Measurements from ENCODE around the gene CHCHD6. TPM values are rescaled to one million over a fixed set of nuclear protein-coding genes. Genes with fewer than 3 reads are reported as not detected.
A peak's percentile ranks its signal among the peaks of the same experiment; 100 is the strongest.

Gene CHCHD6
- total RNA-seq, 1 donor from 2014 or later, result 17.2 TPM

GRCh38 chr3:126963261-126964190 lies 259.5 kb downstream of the CHCHD6 start:
- DNase-seq, result peak; percentile 4
- Mint-ChIP-seq H3K9me3 (ENCODE audit: unreplicated experiment) (peaks cover 9% of the 10 kb centered on the region), H3K27me3 (ENCODE audit: unreplicated experiment) (peaks cover 9% of the 10 kb centered on the region), H3K4me3 (ENCODE audit: unreplicated experiment) (no peak overlapping the region), H3K4me1 (ENCODE audit: low read depth, unreplicated experiment) (peaks cover 16% of the 10 kb centered on the region), H3K36me3 (ENCODE audit: unreplicated experiment) (peaks cover 5% of the 10 kb centered on the region), H3K27ac (ENCODE audit: unreplicated experiment) (no peak overlapping the region)
- TF ChIP-seq CTCF (IDR thresholded peaks at IDR 0.05; ENCODE audit: partially characterized antibody, unreplicated experiment), result no peak

- Mint-ChIP-seq H3K36me3 (ENCODE audit: unreplicated experiment) (peaks cover 5% of the 10 kb centered on the region), H3K9me3 (ENCODE audit: unreplicated experiment) (peaks cover 6% of the 10 kb centered on the region), H3K27ac (ENCODE audit: unreplicated experiment) (no peak overlapping the region), H3K27me3 (ENCODE audit: unreplicated experiment) (peaks cover 6% of the 10 kb centered on the region), H3K4me3 (ENCODE audit: unreplicated experiment) (peak overlapping the region; percentile 16), H3K4me1 (ENCODE audit: low read depth, unreplicated experiment) (peaks cover 13% of the 10 kb centered on the region)
- TF ChIP-seq CTCF (IDR thresholded peaks at IDR 0.05; ENCODE audit: partially characterized antibody, unreplicated experiment), result no peak
- peak; percentile 4 for DNase-seq
Observed at GRCh38 chr3:126964261-126964660, 260.2 kb downstream of the CHCHD6 start.

GRCh38 chr3:126964950-126965349 lies 260.9 kb downstream of the CHCHD6 start:
- no peak overlapping the region for H3K27ac Mint-ChIP-seq (ENCODE audit: unreplicated experiment)
- H3K9me3 Mint-ChIP-seq (ENCODE audit: unreplicated experiment), result peaks cover 6% of the 10 kb centered on the region
- TF ChIP-seq CTCF (IDR thresholded peaks at IDR 0.05; ENCODE audit: partially characterized antibody, unreplicated experiment), result no peak
- H3K36me3 Mint-ChIP-seq (ENCODE audit: unreplicated experiment), result peaks cover 5% of the 10 kb centered on the region
- no peak overlapping the region for H3K4me3 Mint-ChIP-seq (ENCODE audit: unreplicated experiment)
- H3K27me3 Mint-ChIP-seq (ENCODE audit: unreplicated experiment), result peaks cover 6% of the 10 kb centered on the region
- DNase-seq, result peak; percentile 6
- peaks cover 15% of the 10 kb centered on the region for H3K4me1 Mint-ChIP-seq (ENCODE audit: low read depth, unreplicated experiment)

GRCh38 chr3:126965526-126966080 lies 261.6 kb downstream of the CHCHD6 start:
- Mint-ChIP-seq H3K36me3 (ENCODE audit: unreplicated experiment) (peaks cover 5% of the 10 kb centered on the region), H3K9me3 (ENCODE audit: unreplicated experiment) (peaks cover 6% of the 10 kb centered on the region), H3K27me3 (ENCODE audit: unreplicated experiment) (peaks cover 6% of the 10 kb centered on the region), H3K27ac (ENCODE audit: unreplicated experiment) (no peak overlapping the region), H3K4me1 (ENCODE audit: low read depth, unreplicated experiment) (peaks cover 12% of the 10 kb centered on the region), H3K4me3 (ENCODE audit: unreplicated experiment) (no peak overlapping the region)
- DNase-seq, result peak; percentile 5
- no peak for TF ChIP-seq CTCF (IDR thresholded peaks at IDR 0.05; ENCODE audit: partially characterized antibody, unreplicated experiment)

GRCh38 chr3:126967386-126967785 lies 263.3 kb downstream of the CHCHD6 start:
- no peak for TF ChIP-seq CTCF (IDR thresholded peaks at IDR 0.05; ENCODE audit: partially characterized antibody, unreplicated experiment)
- no peak for DNase-seq
- H3K4me1 Mint-ChIP-seq (ENCODE audit: low read depth, unreplicated experiment), result peaks cover 10% of the 10 kb centered on the region
- H3K4me3 Mint-ChIP-seq (ENCODE audit: unreplicated experiment), result no peak overlapping the region
- peaks cover 2% of the 10 kb centered on the region for H3K27me3 Mint-ChIP-seq (ENCODE audit: unreplicated experiment)
- H3K27ac Mint-ChIP-seq (ENCODE audit: unreplicated experiment), result no peak overlapping the region
- H3K9me3 Mint-ChIP-seq (ENCODE audit: unreplicated experiment), result peaks cover 8% of the 10 kb centered on the region
- peaks cover 5% of the 10 kb centered on the region for H3K36me3 Mint-ChIP-seq (ENCODE audit: unreplicated experiment)
